Hepatocyte (in vitro differentiated cells): ENCODE data around the gene SLC34A1. TPM values are rescaled to one million over a fixed set of nuclear protein-coding genes. Genes with fewer than 3 reads are reported as not detected.

Experiments
- DNase-seq: peaks from one replicate; pipeline ENCODE4 v3.0.0-alpha.2; 2016; ENCODE audit warnings: low spot score
- H2AFZ ChIP-seq: fragments of 200-600 bp; sonication (generic); 2 replicates; pipeline ENCODE4 v1.6.0; 2016; ENCODE audit warnings: antibody characterized with exemption, mild to moderate bottlenecking
- H3K27ac ChIP-seq: fragments of 200-600 bp; sonication (generic); 2 replicates; pipeline ENCODE4 v1.5.1; 2016; ENCODE audit warnings: mild to moderate bottlenecking
- H3K27me3 ChIP-seq: fragments of 200-600 bp; sonication (generic); 2 replicates; pipeline ENCODE4 v1.6.1; 2016
- H3K36me3 ChIP-seq: fragments of 200-600 bp; sonication (generic); replicated peaks from 2 replicates; pipeline ENCODE4 v1.5.1; 2016; ENCODE audit warnings: low read depth; ENCODE audit not compliant: insufficient read depth
- H3K4me1 ChIP-seq: fragments of 200-600 bp; sonication (generic); 2 replicates; pipeline ENCODE4 v1.5.1; 2016; ENCODE audit warnings: mild to moderate bottlenecking, moderate library complexity; ENCODE audit not compliant: insufficient read depth
- H3K4me2 ChIP-seq: fragments of 200-600 bp; sonication (generic); 2 replicates; pipeline ENCODE4 v1.6.0; 2016
- H3K4me3 ChIP-seq: fragments of 200-600 bp; sonication (generic); 2 replicates; pipeline ENCODE4 v1.5.1; 2016; ENCODE audit warnings: mild to moderate bottlenecking
- H3K79me2 ChIP-seq: fragments of 200-600 bp; sonication (generic); 2 replicates; pipeline ENCODE4 v1.6.0; 2017; ENCODE audit warnings: mild to moderate bottlenecking
- H3K9me2 ChIP-seq: fragments of 200-600 bp; sonication (generic); replicated peaks from 2 replicates; pipeline ENCODE4 v1.6.0; 2017; ENCODE audit warnings: mild to moderate bottlenecking; ENCODE audit not compliant: insufficient read depth
- H3K9me3 ChIP-seq: fragments of 200-600 bp; sonication (generic); 2 replicates; pipeline ENCODE4 v1.5.1; 2016; ENCODE audit warnings: low read depth, mild to moderate bottlenecking
- H4K20me1 ChIP-seq: fragments of 200-600 bp; sonication (generic); 2 replicates; pipeline ENCODE4 v1.6.0; 2016; ENCODE audit warnings: mild to moderate bottlenecking; ENCODE audit not compliant: insufficient read depth, poor library complexity, severe bottlenecking
- EZH2 ChIP-seq: fragments of 200-600 bp; sonication (generic); IDR thresholded peaks from 2 replicates; pipeline ENCODE4 v1.6.1; 2016; ENCODE audit warnings: antibody characterized with exemption, mild to moderate bottlenecking, borderline replicate concordance
- EZH2phosphoT487 ChIP-seq: fragments of 200-600 bp; sonication (generic); IDR thresholded peaks from one replicate; pipeline ENCODE4 v1.6.1; 2018; ENCODE audit warnings: antibody characterized with exemption, mild to moderate bottlenecking, low read depth, moderate library complexity; ENCODE audit not compliant: unreplicated experiment, severe bottlenecking
- WGBS: methylation state at CpG from one replicate; pipeline ENCODE4 v1.1.6; 2016; ENCODE audit warnings: low lambda C conversion rate; ENCODE audit errors: missing lambda C conversion rate; 5-methylcytosine and 5-hydroxymethylcytosine counted together
- polyA plus RNA-seq: library from polyadenylated mRNA; unstranded; fragments of >200 nt; fragmentation: Nextera tagmentation; extraction: Ambion mirVana; gene quantifications from 2 replicates; pipeline ENCODE4 v1.2.1, GENCODE V29; 2016
- total RNA-seq: library from RNA; depleted of rRNA; stranded (reverse); fragments of >200 nt; gene quantifications from 2 replicates; pipeline ENCODE4 v1.2.3, GENCODE V29; 2014
- TF ChIP-seq, protein P1 (sequence below): fragments of 200-600 bp; sonication (generic); IDR thresholded peaks from 2 replicates; pipeline ENCODE4 v1.5.1; 2016; ENCODE audit warnings: antibody characterized with exemption, mild to moderate bottlenecking; ENCODE audit not compliant: poor library complexity

The SLC34A1 gene
- total and polyA plus RNA-seq, 2 experiments from 2014 or later = not detected

- Histone ChIP-seq H3K4me3 (no peak overlapping the region), H3K36me3 (no peaks in the 10 kb centered on the region), H3K9me2 (no peaks in the 10 kb centered on the region), H4K20me1 (peaks cover 6% of the 10 kb centered on the region), H3K4me2 (no peak overlapping the region), H3K79me2 (peaks cover 16% of the 10 kb centered on the region), H3K9me3 (no peaks in the 10 kb centered on the region), H2AFZ (no peak overlapping the region), H3K27ac (peak overlapping the region; percentile 69), H3K27me3 (no peaks in the 10 kb centered on the region), H3K4me1 (peaks cover 10% of the 10 kb centered on the region)
- 94% methylated on average over 3 of the region's 3 CpGs for WGBS
- DNase-seq = no peak
- TF ChIP-seq EZH2 = no peak
Measured at GRCh38 chr5:177354711-177355110, 29.5 kb upstream of the SLC34A1 start.

- Histone ChIP-seq H3K36me3 (no peaks in the 10 kb centered on the region), H2AFZ (no peak overlapping the region), H3K27ac (no peak overlapping the region), H3K27me3 (no peaks in the 10 kb centered on the region), H4K20me1 (peaks cover under 1% of the 10 kb centered on the region), H3K79me2 (peaks cover 10% of the 10 kb centered on the region), H3K4me1 (peaks cover 8% of the 10 kb centered on the region), H3K9me3 (no peaks in the 10 kb centered on the region), H3K4me3 (no peak overlapping the region), H3K9me2 (no peaks in the 10 kb centered on the region), H3K4me2 (no peak overlapping the region)
- TF ChIP-seq EZH2 = no peak
- TF ChIP-seq, protein P1, sequence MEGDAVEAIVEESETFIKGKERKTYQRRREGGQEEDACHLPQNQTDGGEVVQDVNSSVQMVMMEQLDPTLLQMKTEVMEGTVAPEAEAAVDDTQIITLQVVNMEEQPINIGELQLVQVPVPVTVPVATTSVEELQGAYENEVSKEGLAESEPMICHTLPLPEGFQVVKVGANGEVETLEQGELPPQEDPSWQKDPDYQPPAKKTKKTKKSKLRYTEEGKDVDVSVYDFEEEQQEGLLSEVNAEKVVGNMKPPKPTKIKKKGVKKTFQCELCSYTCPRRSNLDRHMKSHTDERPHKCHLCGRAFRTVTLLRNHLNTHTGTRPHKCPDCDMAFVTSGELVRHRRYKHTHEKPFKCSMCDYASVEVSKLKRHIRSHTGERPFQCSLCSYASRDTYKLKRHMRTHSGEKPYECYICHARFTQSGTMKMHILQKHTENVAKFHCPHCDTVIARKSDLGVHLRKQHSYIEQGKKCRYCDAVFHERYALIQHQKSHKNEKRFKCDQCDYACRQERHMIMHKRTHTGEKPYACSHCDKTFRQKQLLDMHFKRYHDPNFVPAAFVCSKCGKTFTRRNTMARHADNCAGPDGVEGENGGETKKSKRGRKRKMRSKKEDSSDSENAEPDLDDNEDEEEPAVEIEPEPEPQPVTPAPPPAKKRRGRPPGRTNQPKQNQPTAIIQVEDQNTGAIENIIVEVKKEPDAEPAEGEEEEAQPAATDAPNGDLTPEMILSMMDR = no peak
- TF ChIP-seq EZH2phosphoT487 = no peak
- WGBS = 93% methylated on average over 1 of the region's 1 CpG
- no peak for DNase-seq
Measured at GRCh38 chr5:177355162-177355867, 28.9 kb upstream of the SLC34A1 start.

- Histone ChIP-seq H3K79me2 (peaks cover 5% of the 10 kb centered on the region), H3K27me3 (no peaks in the 10 kb centered on the region), H3K4me1 (peaks cover 4% of the 10 kb centered on the region), H3K36me3 (no peaks in the 10 kb centered on the region), H3K27ac (no peak overlapping the region), H4K20me1 (no peaks in the 10 kb centered on the region), H3K9me2 (no peaks in the 10 kb centered on the region), H3K4me3 (no peak overlapping the region), H3K9me3 (no peaks in the 10 kb centered on the region), H2AFZ (no peak overlapping the region), H3K4me2 (no peak overlapping the region)
- WGBS = 32% methylated on average over 1 of the region's 1 CpG
- DNase-seq = no peak
- TF ChIP-seq EZH2phosphoT487 (no peak), EZH2 (no peak)
- TF ChIP-seq, protein P1 = no peak
Measured at GRCh38 chr5:177355868-177356168, 28.4 kb upstream of the SLC34A1 start.

- H3K9me3 ChIP-seq = no peaks in the 10 kb centered on the region
- no peaks in the 10 kb centered on the region for H4K20me1 ChIP-seq
- H3K4me2 ChIP-seq = no peak overlapping the region
- 72% methylated on average over 3 of the region's 3 CpGs for whole genome bisulfite sequencing
- no peak for DNase-seq
- H3K36me3 ChIP-seq = no peaks in the 10 kb centered on the region
- no peak overlapping the region for H3K27ac ChIP-seq
- no peak overlapping the region for H2AFZ ChIP-seq
- H3K4me3 ChIP-seq = no peak overlapping the region
- TF ChIP-seq EZH2phosphoT487 (no peak), EZH2 (no peak)
- TF ChIP-seq, protein P1 = no peak
- no peaks in the 10 kb centered on the region for H3K9me2 ChIP-seq
- H3K4me1 ChIP-seq = peaks cover 4% of the 10 kb centered on the region
- H3K79me2 ChIP-seq = no peaks in the 10 kb centered on the region
- no peaks in the 10 kb centered on the region for H3K27me3 ChIP-seq
Measured at GRCh38 chr5:177356746-177357145, 27.5 kb upstream of the SLC34A1 start.
